ENCODE measurements around the gene MTARC1.

Gene MTARC1

GRCh38 chr1:220746851-220747250 is 39.9 kb upstream of the MTARC1 start:
- H3K36me3 ChIP-seq (replicated peaks; ENCODE audit: low read depth, low read length) = no peaks in the 10 kb centered on the region
- no peaks in the 10 kb centered on the region for H4K20me1 ChIP-seq (ENCODE audit: insufficient read depth, low read length)
- no peak for TF ChIP-seq EZH2phosphoT487 (IDR thresholded peaks at IDR 0.05; ENCODE audit: low read depth)
- TF ChIP-seq, protein P1, sequence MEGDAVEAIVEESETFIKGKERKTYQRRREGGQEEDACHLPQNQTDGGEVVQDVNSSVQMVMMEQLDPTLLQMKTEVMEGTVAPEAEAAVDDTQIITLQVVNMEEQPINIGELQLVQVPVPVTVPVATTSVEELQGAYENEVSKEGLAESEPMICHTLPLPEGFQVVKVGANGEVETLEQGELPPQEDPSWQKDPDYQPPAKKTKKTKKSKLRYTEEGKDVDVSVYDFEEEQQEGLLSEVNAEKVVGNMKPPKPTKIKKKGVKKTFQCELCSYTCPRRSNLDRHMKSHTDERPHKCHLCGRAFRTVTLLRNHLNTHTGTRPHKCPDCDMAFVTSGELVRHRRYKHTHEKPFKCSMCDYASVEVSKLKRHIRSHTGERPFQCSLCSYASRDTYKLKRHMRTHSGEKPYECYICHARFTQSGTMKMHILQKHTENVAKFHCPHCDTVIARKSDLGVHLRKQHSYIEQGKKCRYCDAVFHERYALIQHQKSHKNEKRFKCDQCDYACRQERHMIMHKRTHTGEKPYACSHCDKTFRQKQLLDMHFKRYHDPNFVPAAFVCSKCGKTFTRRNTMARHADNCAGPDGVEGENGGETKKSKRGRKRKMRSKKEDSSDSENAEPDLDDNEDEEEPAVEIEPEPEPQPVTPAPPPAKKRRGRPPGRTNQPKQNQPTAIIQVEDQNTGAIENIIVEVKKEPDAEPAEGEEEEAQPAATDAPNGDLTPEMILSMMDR (IDR thresholded peaks at IDR 0.05; ENCODE audit: low read depth, low read length) = no peak
- no peaks in the 10 kb centered on the region for H3K27me3 ChIP-seq (ENCODE audit: low read depth, low read length)
- H3K4me1 ChIP-seq (ENCODE audit: low read length) = peaks cover 8% of the 10 kb centered on the region
- H3K9ac ChIP-seq (ENCODE audit: low read length) = no peak overlapping the region
- H2AFZ ChIP-seq (ENCODE audit: low read depth, low read length) = no peak overlapping the region
- H3K79me2 ChIP-seq (ENCODE audit: low read length) = no peaks in the 10 kb centered on the region
- no peak overlapping the region for H3K27ac ChIP-seq (ENCODE audit: low read length)
- H3K9me3 ChIP-seq (ENCODE audit: insufficient read depth, low read length) = no peaks in the 10 kb centered on the region
- no peak overlapping the region for H3K4me2 ChIP-seq (ENCODE audit: low read length)
- no peak overlapping the region for H3K4me3 ChIP-seq (ENCODE audit: low read length)

DNA sequence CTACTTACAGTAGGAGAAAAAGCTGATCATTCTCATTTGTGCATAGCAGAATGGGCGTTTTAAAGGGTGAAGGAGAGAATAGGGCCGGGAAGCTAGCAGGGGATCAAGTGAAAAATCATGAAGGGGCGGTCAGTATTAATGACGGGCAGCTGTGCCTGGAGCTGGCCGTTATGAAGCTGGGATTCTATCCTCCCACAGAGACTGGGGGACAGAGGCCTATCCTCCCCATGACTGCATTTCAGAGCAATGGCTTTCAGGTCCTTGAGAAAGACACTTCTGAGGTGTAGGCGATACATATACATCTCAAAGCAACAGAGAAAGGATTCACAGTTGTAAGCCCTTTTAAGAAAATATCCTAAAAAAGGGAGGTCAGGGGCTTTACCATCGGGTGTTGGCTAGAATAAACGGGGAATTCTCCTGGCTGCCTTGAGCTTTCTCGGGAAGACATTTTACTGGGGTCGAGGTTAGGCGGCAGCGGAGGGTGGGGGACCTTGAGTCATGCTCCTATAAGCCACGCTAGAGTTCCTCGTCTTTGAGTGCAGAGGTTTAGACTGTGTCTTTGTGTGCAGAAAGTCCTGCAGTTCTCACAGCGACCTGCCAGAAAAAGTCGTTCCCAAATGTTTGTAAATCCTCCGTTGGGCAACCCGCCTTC is 39.1 kb upstream of the MTARC1 start:
- H3K4me1 ChIP-seq (ENCODE audit: low read length) = peaks cover 8% of the 10 kb centered on the region
- no peaks in the 10 kb centered on the region for H3K79me2 ChIP-seq (ENCODE audit: low read length)
- no peak for TF ChIP-seq EZH2phosphoT487 (IDR thresholded peaks at IDR 0.05; ENCODE audit: low read depth)
- TF ChIP-seq, protein P1 (IDR thresholded peaks at IDR 0.05; ENCODE audit: low read depth, low read length) = no peak
- no peaks in the 10 kb centered on the region for H3K9me3 ChIP-seq (ENCODE audit: insufficient read depth, low read length)
- H3K27me3 ChIP-seq (ENCODE audit: low read depth, low read length) = no peaks in the 10 kb centered on the region
- H3K27ac ChIP-seq (ENCODE audit: low read length) = no peak overlapping the region
- no peak overlapping the region for H2AFZ ChIP-seq (ENCODE audit: low read depth, low read length)
- H4K20me1 ChIP-seq (ENCODE audit: insufficient read depth, low read length) = no peaks in the 10 kb centered on the region
- H3K4me3 ChIP-seq (ENCODE audit: low read length) = no peak overlapping the region
- no peaks in the 10 kb centered on the region for H3K36me3 ChIP-seq (replicated peaks; ENCODE audit: low read depth, low read length)
- no peak overlapping the region for H3K9ac ChIP-seq (ENCODE audit: low read length)
- no peak overlapping the region for H3K4me2 ChIP-seq (ENCODE audit: low read length)

DNA sequence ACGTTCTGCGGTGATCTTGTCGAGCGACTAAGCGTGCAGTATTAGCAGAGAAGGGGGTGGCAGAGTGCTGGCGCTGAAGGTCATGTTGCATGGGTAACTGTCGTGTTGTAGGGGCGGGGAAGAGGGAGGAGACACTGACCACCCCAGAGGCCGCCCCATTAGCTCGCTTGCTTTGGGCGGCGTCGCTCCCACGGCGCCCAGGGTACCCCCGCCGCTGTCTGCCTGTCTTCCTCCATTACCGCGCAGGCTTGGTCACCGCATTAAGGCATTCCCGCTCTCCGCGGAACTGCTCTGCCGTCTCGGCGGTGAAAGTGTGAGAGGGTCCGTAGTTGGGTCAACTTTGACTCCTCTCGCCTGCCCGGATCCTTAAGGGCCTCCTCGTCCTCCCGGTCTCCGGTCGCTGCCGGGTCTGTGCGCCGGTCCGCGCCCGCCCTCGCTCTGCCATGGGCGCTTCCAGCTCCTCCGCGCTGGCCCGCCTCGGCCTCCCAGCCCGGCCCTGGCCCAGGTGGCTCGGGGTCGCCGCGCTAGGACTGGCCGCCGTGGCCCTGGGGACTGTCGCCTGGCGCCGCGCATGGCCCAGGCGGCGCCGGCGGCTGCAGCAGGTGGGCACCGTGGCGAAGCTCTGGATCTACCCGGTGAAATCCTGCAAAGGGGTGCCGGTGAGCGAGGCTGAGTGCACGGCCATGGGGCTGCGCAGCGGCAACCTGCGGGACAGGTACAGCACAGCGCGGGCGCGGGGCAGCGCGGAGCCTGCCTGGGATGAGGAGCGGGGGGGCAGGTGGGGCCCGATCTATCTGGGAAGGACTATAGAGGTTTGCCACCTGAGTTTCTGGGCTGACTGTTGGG is 38.4 kb upstream of the MTARC1 start, which contains the start of gene MTARC2:
Gene MTARC2 (plus strand): TSS at position 234 of the 846 bp plus-strand sequence. CDS start 210 bp downstream, at position 444.
- Histone ChIP-seq H3K4me1 (ENCODE audit: low read length) (peaks cover 8% of the 10 kb centered on the region), H3K27me3 (ENCODE audit: low read depth, low read length) (no peaks in the 10 kb centered on the region), H3K9ac (ENCODE audit: low read length) (no peak within 1 kb of the TSS), H3K79me2 (ENCODE audit: low read length) (no peaks in the 10 kb centered on the region), H3K36me3 (replicated peaks; ENCODE audit: low read depth, low read length) (no peaks in the 10 kb centered on the region), H2AFZ (ENCODE audit: low read depth, low read length) (no peak within 1 kb of the TSS), H3K9me3 (ENCODE audit: insufficient read depth, low read length) (no peaks in the 10 kb centered on the region), H4K20me1 (ENCODE audit: insufficient read depth, low read length) (no peaks in the 10 kb centered on the region), H3K4me2 (ENCODE audit: low read length) (no peak within 1 kb of the TSS), H3K27ac (ENCODE audit: low read length) (no peak within 1 kb of the TSS), H3K4me3 (ENCODE audit: low read length) (no peak within 1 kb of the TSS)
- TF ChIP-seq, protein P1 (IDR thresholded peaks at IDR 0.05; ENCODE audit: low read depth, low read length) = no peak
- TF ChIP-seq EZH2phosphoT487 (IDR thresholded peaks at IDR 0.05; ENCODE audit: low read depth) = no peak

DNA sequence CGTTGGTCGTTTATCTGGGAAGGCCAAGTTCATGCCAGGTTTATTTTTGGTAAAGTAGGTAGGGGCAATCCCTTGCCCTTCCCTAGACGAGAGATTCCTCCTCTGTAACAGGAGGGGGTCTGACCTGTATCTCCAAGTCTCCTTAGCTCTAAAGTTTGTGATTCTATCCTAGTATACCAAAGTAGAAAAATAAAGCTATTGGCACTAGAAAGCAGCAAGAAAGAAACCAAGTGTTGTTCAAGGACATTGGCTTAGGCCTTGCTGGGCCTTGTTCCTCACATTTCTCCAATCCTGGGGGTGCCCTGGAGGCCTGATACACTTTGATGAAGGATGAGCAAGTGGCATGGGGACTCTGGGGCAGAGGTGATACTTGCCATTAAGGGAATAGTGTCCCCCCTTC is 37.8 kb upstream of the MTARC1 start:
- H3K9me3 ChIP-seq (ENCODE audit: insufficient read depth, low read length) = no peaks in the 10 kb centered on the region
- no peaks in the 10 kb centered on the region for H3K36me3 ChIP-seq (replicated peaks; ENCODE audit: low read depth, low read length)
- TF ChIP-seq, protein P1 (IDR thresholded peaks at IDR 0.05; ENCODE audit: low read depth, low read length) = no peak
- TF ChIP-seq EZH2phosphoT487 (IDR thresholded peaks at IDR 0.05; ENCODE audit: low read depth) = no peak
- no peak overlapping the region for H3K9ac ChIP-seq (ENCODE audit: low read length)
- H4K20me1 ChIP-seq (ENCODE audit: insufficient read depth, low read length) = no peaks in the 10 kb centered on the region
- no peak overlapping the region for H3K27ac ChIP-seq (ENCODE audit: low read length)
- no peak overlapping the region for H2AFZ ChIP-seq (ENCODE audit: low read depth, low read length)
- no peaks in the 10 kb centered on the region for H3K79me2 ChIP-seq (ENCODE audit: low read length)
- no peak overlapping the region for H3K4me2 ChIP-seq (ENCODE audit: low read length)
- H3K4me3 ChIP-seq (ENCODE audit: low read length) = no peak overlapping the region
- H3K27me3 ChIP-seq (ENCODE audit: low read depth, low read length) = no peaks in the 10 kb centered on the region
- H3K4me1 ChIP-seq (ENCODE audit: low read length) = peaks cover 8% of the 10 kb centered on the region
